ENCODE measurements around the gene SYT9. TPM values are rescaled to one million over a fixed set of nuclear protein-coding genes. Genes with fewer than 3 reads are reported as not detected.

Gene SYT9
- total RNA-seq: under 0.01 TPM in 2 replicates

GRCh38 chr11:7251836-7252682 lies at the start of gene SYT9:
Gene SYT9 (plus strand): TSS chr11:7251904. CDS start chr11:7252187, 283 bp downstream.
- peak within 1 kb of the TSS; percentile 47 for H3K4me3 ChIP-seq (ENCODE audit: low read depth, low read length)
- no peak for TF ChIP-seq CTCF (IDR thresholded peaks at IDR 0.05; ENCODE audit: insufficient read depth, low read depth, low read length)
- DNase-seq (ENCODE audit: low read depth): peak; percentile 10

- no peak for TF ChIP-seq CTCF (IDR thresholded peaks at IDR 0.05; ENCODE audit: insufficient read depth, low read depth, low read length)
- no peak overlapping the region for H3K4me3 ChIP-seq (ENCODE audit: low read depth, low read length)
- no peak for DNase-seq (ENCODE audit: low read depth)
Observed at GRCh38 chr11:7202412-7202811, 49.3 kb upstream of the SYT9 start.

- DNase-seq (ENCODE audit: low read depth): no peak
- no peak overlapping the region for H3K4me3 ChIP-seq (ENCODE audit: low read depth, low read length)
- TF ChIP-seq CTCF (IDR thresholded peaks at IDR 0.05; ENCODE audit: insufficient read depth, low read depth, low read length): no peak
Observed at GRCh38 chr11:7204778-7205177, 46.9 kb upstream of the SYT9 start.

- no peak for TF ChIP-seq CTCF (IDR thresholded peaks at IDR 0.05; ENCODE audit: insufficient read depth, low read depth, low read length)
- DNase-seq (ENCODE audit: low read depth): no peak
- H3K4me3 ChIP-seq (ENCODE audit: low read depth, low read length): no peak overlapping the region
Observed at GRCh38 chr11:7208391-7208790, 43.3 kb upstream of the SYT9 start.

GRCh38 chr11:7219491-7219890 lies 32.2 kb upstream of the SYT9 start:
- H3K4me3 ChIP-seq (ENCODE audit: low read depth, low read length): no peak overlapping the region
- DNase-seq (ENCODE audit: low read depth): no peak
- no peak for TF ChIP-seq CTCF (IDR thresholded peaks at IDR 0.05; ENCODE audit: insufficient read depth, low read depth, low read length)

- TF ChIP-seq CTCF (IDR thresholded peaks at IDR 0.05; ENCODE audit: insufficient read depth, low read depth, low read length): no peak
- H3K4me3 ChIP-seq (ENCODE audit: low read depth, low read length): no peak overlapping the region
- DNase-seq (ENCODE audit: low read depth): no peak
Observed at GRCh38 chr11:7220636-7221035, 31.1 kb upstream of the SYT9 start.

All from fibroblast of villous mesenchyme (primary cell).